Naive B cell (primary cell): ENCODE data around the gene XYLT1. TPM values are rescaled to one million over a fixed set of nuclear protein-coding genes. Genes with fewer than 3 reads are reported as not detected.

Experiments used
- ATAC-seq, 2 donors: fragments of 150-1000 bp; cut with Tn5 transposase; 2 replicates each; pipeline ENCODE4 v1.10.0; 2021; ENCODE audit warnings: low read depth in 2 of 2, mild to moderate bottlenecking in 2 of 2, moderate library complexity in 2 of 2
- DNase-seq: peaks from one replicate; pipeline ENCODE4 v3.0.0; 2022
- H3K27ac Mint-ChIP-seq, 6 donors: one replicate each; pipeline ENCODE4 v1.8.0; 2020 to 2022; ENCODE audit warnings: mild to moderate bottlenecking in 6 of 6, mixed read lengths in 6 of 6, moderate library complexity in 5 of 6, inconsistent platforms in 2 of 6
- H3K27me3 Mint-ChIP-seq, 3 donors: one replicate each; pipeline ENCODE4 v1.8.0; 2021 to 2022; ENCODE audit warnings: mixed read lengths in 3 of 3, mild to moderate bottlenecking in 1 of 3
- H3K36me3 Mint-ChIP-seq, 2 donors: one replicate each; pipeline ENCODE4 v1.8.0; 2020 to 2022; ENCODE audit warnings: mixed read lengths in 2 of 2, inconsistent platforms in 1 of 2, mild to moderate bottlenecking in 1 of 2
- H3K4me1 Mint-ChIP-seq, 3 donors: one replicate each; pipeline ENCODE4 v1.8.0; 2020 to 2022; ENCODE audit warnings: mixed read lengths in 3 of 3, inconsistent platforms in 1 of 3, mild to moderate bottlenecking in 1 of 3, moderate library complexity in 1 of 3
- H3K4me3 Mint-ChIP-seq, 8 donors: one replicate each; pipeline ENCODE4 v1.8.0; 2020 to 2022; ENCODE audit warnings: mild to moderate bottlenecking in 8 of 8, mixed read lengths in 8 of 8, moderate library complexity in 8 of 8, inconsistent platforms in 2 of 8
- H3K9me3 Mint-ChIP-seq, 7 donors: one replicate each; pipeline ENCODE4 v1.8.0; 2020 to 2022; ENCODE audit warnings: mixed read lengths in 7 of 7, mild to moderate bottlenecking in 5 of 7, inconsistent platforms in 2 of 7, moderate library complexity in 1 of 7
- polyA plus RNA-seq, 6 donors: library from polyadenylated mRNA; unstranded; fragments of 300-500 nt; fragmentation: Illumina TruSeq; gene quantifications; one replicate each; pipeline ENCODE4 v1.2.3, GENCODE V29; 2021; ENCODE audit warnings: low read depth in 6 of 6

The XYLT1 gene
- polyA plus RNA-seq, 6 donors from 2014 or later = 1.7 to 8.7 (median 3.9) TPM

GRCh38 chr16:17058471-17058870 lies 412.3 kb downstream of the XYLT1 start:
- peaks cover 0 to 7% (median 0%) of the 10 kb centered on the region in 3 donors for H3K27me3 Mint-ChIP-seq
- no peak for ATAC-seq
- H3K4me1 Mint-ChIP-seq = peaks cover 2 to 15% (median 6%) of the 10 kb centered on the region in 3 donors
- H3K9me3 Mint-ChIP-seq = peaks cover 0 to 7% (median 2%) of the 10 kb centered on the region in 7 donors
- peaks cover 0 to 22% of the 10 kb centered on the region in 2 donors for H3K36me3 Mint-ChIP-seq
- H3K27ac Mint-ChIP-seq = peak overlapping the region in 1 of 6 donors; percentile 75
- no peak for DNase-seq
- H3K4me3 Mint-ChIP-seq = peak overlapping the region in 1 of 8 donors; percentile 1

- Mint-ChIP-seq H3K4me1 (peaks cover 2 to 19% (median 6%) of the 10 kb centered on the region in 3 donors), H3K36me3 (peaks cover 5 to 19% of the 10 kb centered on the region in 2 donors), H3K27me3 (no peaks in the 10 kb centered on the region), H3K27ac (no peak overlapping the region), H3K4me3 (no peak overlapping the region), H3K9me3 (peaks cover 0 to 25% (median 10%) of the 10 kb centered on the region in 7 donors)
- DNase-seq = no peak
- ATAC-seq = no peak
Observed at GRCh38 chr16:17056666-17057065, 414.1 kb downstream of the XYLT1 start.

- Mint-ChIP-seq H3K4me3 (no peak overlapping the region), H3K27me3 (no peaks in the 10 kb centered on the region), H3K27ac (no peak overlapping the region), H3K36me3 (peaks cover 11 to 15% of the 10 kb centered on the region in 2 donors), H3K4me1 (peaks cover 2 to 19% (median 6%) of the 10 kb centered on the region in 3 donors), H3K9me3 (peaks cover 0 to 39% (median 16%) of the 10 kb centered on the region in 7 donors)
- ATAC-seq (no peak), DNase-seq (no peak)
Observed at GRCh38 chr16:17053536-17054160, 417.1 kb downstream of the XYLT1 start.
